ENCODE data around the gene APOL6.

APOL6 gene

DNA sequence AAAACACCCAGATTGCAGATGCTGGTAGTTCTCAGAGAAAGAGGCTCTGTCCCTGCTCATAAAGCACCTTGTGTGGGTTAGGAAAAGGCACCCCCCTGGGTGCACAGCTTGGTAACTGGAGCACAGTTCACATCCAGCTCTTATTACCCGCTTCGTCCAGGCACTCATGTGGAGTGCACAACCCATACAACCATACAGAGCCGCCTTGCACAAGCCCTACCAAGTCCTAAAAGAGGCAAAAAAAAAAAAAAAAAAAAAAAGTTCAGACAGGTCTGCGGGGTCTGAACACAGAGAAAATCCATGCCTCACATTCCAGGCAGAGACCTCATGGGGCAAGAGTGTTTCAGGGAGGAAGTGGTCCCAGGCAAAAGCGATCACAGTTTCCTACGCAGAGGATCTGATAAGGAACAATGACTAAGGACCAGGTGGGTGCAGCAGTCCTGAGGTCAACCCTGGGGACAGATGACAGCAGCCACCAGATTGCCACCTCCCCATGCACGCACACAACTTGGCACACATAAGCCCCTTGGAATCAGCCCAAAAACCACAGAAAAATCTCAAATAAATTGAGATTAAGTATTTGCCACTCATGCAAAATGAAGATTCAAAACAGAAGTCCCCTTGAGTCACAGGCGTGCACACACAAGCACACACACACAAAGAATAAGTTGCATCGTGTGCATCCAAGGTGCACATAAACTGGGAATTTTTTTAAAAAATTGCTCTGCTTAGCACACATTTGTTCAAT is 43.5 kb upstream of the APOL6 start:
- Histone ChIP-seq H3K27me3 (replicated peaks; ENCODE audit: control insufficient read depth, insufficient read depth, low read length) (peaks cover 2% of the 10 kb centered on the region), H3K4me3 (replicated peaks; ENCODE audit: low read depth, low read length) (no peak overlapping the region), H3K36me3 (ENCODE audit: control insufficient read depth, insufficient read depth, low read length) (no peaks in the 10 kb centered on the region)
- DNase-seq (ENCODE audit: extremely low read depth, insufficient read length): no peak
- TF ChIP-seq, protein P1, sequence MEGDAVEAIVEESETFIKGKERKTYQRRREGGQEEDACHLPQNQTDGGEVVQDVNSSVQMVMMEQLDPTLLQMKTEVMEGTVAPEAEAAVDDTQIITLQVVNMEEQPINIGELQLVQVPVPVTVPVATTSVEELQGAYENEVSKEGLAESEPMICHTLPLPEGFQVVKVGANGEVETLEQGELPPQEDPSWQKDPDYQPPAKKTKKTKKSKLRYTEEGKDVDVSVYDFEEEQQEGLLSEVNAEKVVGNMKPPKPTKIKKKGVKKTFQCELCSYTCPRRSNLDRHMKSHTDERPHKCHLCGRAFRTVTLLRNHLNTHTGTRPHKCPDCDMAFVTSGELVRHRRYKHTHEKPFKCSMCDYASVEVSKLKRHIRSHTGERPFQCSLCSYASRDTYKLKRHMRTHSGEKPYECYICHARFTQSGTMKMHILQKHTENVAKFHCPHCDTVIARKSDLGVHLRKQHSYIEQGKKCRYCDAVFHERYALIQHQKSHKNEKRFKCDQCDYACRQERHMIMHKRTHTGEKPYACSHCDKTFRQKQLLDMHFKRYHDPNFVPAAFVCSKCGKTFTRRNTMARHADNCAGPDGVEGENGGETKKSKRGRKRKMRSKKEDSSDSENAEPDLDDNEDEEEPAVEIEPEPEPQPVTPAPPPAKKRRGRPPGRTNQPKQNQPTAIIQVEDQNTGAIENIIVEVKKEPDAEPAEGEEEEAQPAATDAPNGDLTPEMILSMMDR (IDR thresholded peaks at IDR 0.05; ENCODE audit: insufficient read depth, low read length, poor library complexity, severe bottlenecking): no peak

DNA sequence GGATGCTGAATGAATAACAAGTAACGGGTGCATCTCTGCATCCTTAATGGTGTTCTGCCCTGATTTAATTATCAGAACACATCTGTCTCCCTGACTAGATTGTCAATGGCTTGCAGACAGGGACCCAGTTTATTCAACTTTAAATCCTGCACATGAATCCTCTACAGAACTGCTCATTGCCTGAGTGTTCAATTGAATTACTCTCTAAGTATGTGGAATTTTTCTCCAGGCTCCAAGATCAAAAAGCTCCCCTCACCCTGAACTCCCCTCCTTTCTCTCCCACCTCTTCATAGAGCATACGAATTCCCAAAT is 42.9 kb upstream of the APOL6 start:
- Histone ChIP-seq H3K27me3 (replicated peaks; ENCODE audit: control insufficient read depth, insufficient read depth, low read length) (peaks cover 2% of the 10 kb centered on the region), H3K4me3 (replicated peaks; ENCODE audit: low read depth, low read length) (no peak overlapping the region), H3K36me3 (ENCODE audit: control insufficient read depth, insufficient read depth, low read length) (no peaks in the 10 kb centered on the region)
- DNase-seq (ENCODE audit: extremely low read depth, insufficient read length): no peak
- TF ChIP-seq, protein P1 (IDR thresholded peaks at IDR 0.05; ENCODE audit: insufficient read depth, low read length, poor library complexity, severe bottlenecking): no peak

DNA sequence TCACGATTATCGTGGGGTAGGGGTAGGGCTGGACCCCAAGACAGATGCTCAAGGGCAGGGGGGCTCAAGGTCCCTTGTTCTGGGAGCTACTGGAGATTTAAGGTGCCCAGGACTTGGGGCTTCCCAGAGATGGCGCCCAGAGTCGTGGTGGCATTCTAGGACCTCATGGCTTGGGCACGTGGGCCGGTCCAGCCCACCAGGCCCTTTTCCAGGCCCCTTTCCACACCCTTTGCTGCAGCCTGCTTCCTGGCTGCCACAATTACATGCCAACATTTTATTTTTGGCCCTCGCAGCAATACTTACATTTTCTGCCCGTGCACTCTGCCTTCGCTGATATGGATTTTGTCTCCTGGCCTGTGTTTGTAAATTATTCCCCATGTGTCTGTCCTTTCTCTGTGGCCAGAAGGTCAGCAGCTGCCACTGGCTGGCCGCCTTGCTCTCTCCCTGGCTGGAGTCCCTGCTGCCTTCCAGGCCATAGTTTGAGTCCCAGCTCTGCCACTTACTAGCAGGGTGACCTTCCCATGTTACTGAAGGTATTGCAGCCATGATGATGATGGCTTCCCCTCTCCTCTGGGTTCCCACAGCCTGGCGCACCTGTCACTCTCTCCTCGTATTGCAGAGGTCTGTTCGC is 42.3 kb upstream of the APOL6 start:
- H3K27me3 ChIP-seq (replicated peaks; ENCODE audit: control insufficient read depth, insufficient read depth, low read length): peaks cover 2% of the 10 kb centered on the region
- TF ChIP-seq, protein P1 (IDR thresholded peaks at IDR 0.05; ENCODE audit: insufficient read depth, low read length, poor library complexity, severe bottlenecking): no peak
- H3K36me3 ChIP-seq (ENCODE audit: control insufficient read depth, insufficient read depth, low read length): no peaks in the 10 kb centered on the region
- no peak for DNase-seq (ENCODE audit: extremely low read depth, insufficient read length)
- H3K4me3 ChIP-seq (replicated peaks; ENCODE audit: low read depth, low read length): no peak overlapping the region

DNA sequence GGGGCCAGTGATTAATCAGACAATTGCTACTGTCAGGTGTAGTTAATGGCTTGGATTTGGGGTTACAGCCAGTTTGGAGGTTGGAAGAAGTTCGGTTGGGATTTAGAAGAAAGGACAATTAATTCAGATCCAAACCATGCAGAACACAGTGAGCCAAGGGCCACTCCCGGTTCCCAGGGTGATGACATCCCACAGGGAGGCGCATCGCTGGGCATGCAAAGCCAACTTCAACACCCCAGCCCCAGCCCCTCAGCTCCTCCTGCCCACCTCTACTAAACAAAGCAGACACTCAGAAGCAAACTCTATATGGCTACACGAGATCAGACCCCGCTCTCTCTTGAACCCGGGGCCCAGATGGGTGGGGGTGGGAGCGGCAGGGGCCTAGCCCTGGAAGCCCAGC is 41.3 kb upstream of the APOL6 start:
- TF ChIP-seq, protein P1 (IDR thresholded peaks at IDR 0.05; ENCODE audit: insufficient read depth, low read length, poor library complexity, severe bottlenecking): no peak
- Histone ChIP-seq H3K36me3 (ENCODE audit: control insufficient read depth, insufficient read depth, low read length) (no peaks in the 10 kb centered on the region), H3K4me3 (replicated peaks; ENCODE audit: low read depth, low read length) (no peak overlapping the region), H3K27me3 (replicated peaks; ENCODE audit: control insufficient read depth, insufficient read depth, low read length) (peaks cover 2% of the 10 kb centered on the region)
- no peak for DNase-seq (ENCODE audit: extremely low read depth, insufficient read length)

DNA sequence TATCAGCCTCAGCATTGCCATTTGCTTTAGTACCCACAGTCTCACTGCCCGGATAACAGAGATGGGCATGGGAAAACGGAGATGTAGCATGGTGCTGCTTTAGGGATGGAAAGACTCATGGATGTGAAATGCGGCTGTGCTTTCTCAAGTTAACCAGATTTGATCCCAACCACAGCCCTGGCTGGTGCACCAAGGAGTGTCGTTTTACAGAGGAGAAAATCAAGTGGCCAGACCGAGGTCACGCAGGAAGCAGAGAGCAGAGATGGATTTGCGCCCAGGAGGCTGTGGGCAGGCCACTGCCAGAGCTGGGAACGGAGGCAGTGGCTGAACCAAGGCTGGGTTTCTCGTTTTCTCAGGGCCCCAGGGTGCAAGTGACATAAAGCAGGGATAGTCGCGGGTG is 40.2 kb upstream of the APOL6 start:
- H3K36me3 ChIP-seq (ENCODE audit: control insufficient read depth, insufficient read depth, low read length): no peaks in the 10 kb centered on the region
- H3K4me3 ChIP-seq (replicated peaks; ENCODE audit: low read depth, low read length): no peak overlapping the region
- DNase-seq (ENCODE audit: extremely low read depth, insufficient read length): no peak
- peaks cover 2% of the 10 kb centered on the region for H3K27me3 ChIP-seq (replicated peaks; ENCODE audit: control insufficient read depth, insufficient read depth, low read length)
- TF ChIP-seq, protein P1 (IDR thresholded peaks at IDR 0.05; ENCODE audit: insufficient read depth, low read length, poor library complexity, severe bottlenecking): no peak

All from GM06990 (cell line).